GM12875 (cell line): Measurements from ENCODE around the gene LOC101059915.

Experiments used
- H3K4me3 ChIP-seq: one replicate; pipeline ENCODE4 v1.5.1; 2011; ENCODE audit warnings: low read depth, low read length, control low read depth
- CTCF ChIP-seq: IDR thresholded peaks from 2 replicates; pipeline ENCODE4 v1.5.1; 2011; ENCODE audit warnings: low read depth, mild to moderate bottlenecking, control low read depth, inconsistent platforms, low read length, moderate library complexity, borderline replicate concordance; ENCODE audit not compliant: insufficient read depth

The LOC101059915 gene

GRCh38 chrX:71622032-71622575 is 45.2 kb upstream of the LOC101059915 start:
- H3K4me3 ChIP-seq = no peak overlapping the region
- no peak for TF ChIP-seq CTCF

- no peak; the same call in 1 of the 2 replicates for TF ChIP-seq CTCF
- no peak overlapping the region for H3K4me3 ChIP-seq
Observed at GRCh38 chrX:71622576-71623450, 44.5 kb upstream of the LOC101059915 start.

- H3K4me3 ChIP-seq = no peak overlapping the region
- TF ChIP-seq CTCF = no peak
Observed at GRCh38 chrX:71623714-71624113, 43.6 kb upstream of the LOC101059915 start.

- no peak overlapping the region for H3K4me3 ChIP-seq
- TF ChIP-seq CTCF = no peak
Observed at GRCh38 chrX:71625471-71625870, 41.9 kb upstream of the LOC101059915 start.

GRCh38 chrX:71626576-71626975 is 40.8 kb upstream of the LOC101059915 start:
- TF ChIP-seq CTCF = no peak
- no peak overlapping the region for H3K4me3 ChIP-seq

GRCh38 chrX:71627588-71628404 is 39.5 kb upstream of the LOC101059915 start:
- no peak for TF ChIP-seq CTCF

More at GRCh38 chrX:71627588-71628404, 39.5 kb upstream of the LOC101059915 start:
- H3K4me3 ChIP-seq = no peak overlapping the region
